ENCODE results near the gene SLC16A9.

Gene SLC16A9

DNA sequence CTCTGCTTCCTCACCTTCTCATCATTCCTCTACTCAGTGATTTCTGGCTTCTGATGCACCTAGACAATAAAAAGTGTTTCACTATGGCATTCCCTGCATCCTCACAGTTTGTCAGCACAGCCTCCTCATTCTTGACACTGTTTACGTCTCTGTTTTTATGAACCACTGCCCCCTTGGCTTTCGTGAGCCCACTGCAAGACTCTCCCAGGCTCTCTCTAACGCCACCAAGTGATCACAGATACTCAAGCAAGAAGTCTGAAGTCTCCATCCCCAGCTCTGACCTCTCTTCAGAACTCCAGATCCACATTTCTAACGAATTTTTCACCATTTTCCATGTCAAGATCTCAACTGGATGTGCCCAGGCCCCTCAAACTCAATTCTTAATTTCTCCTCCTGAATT lies 8.9 kb downstream of the SLC16A9 start:
- Histone ChIP-seq H3K4me1 (ENCODE audit: control insufficient read depth in 5 of 5, insufficient read depth in 5 of 5, low read length in 5 of 5) (no peaks in the 10 kb centered on the region), H3K36me3 (ENCODE audit: control insufficient read depth in 5 of 5, insufficient read depth in 5 of 5, low read length in 5 of 5) (no peaks in the 10 kb centered on the region), H3K27me3 (ENCODE audit: control insufficient read depth in 5 of 5, insufficient read depth in 4 of 5, low read length in 5 of 5) (no peaks in the 10 kb centered on the region), H3K9ac (ENCODE audit: low read length in 5 of 5) (no peak overlapping the region), H3K4me3 (ENCODE audit: low read depth in 1 of 5, low read length in 5 of 5) (no peak overlapping the region), H3K27ac (ENCODE audit: low read depth, low read length) (no peak overlapping the region), H3K9me3 (ENCODE audit: control insufficient read depth in 5 of 5, low read length in 5 of 5) (no peaks in the 10 kb centered on the region)

DNA sequence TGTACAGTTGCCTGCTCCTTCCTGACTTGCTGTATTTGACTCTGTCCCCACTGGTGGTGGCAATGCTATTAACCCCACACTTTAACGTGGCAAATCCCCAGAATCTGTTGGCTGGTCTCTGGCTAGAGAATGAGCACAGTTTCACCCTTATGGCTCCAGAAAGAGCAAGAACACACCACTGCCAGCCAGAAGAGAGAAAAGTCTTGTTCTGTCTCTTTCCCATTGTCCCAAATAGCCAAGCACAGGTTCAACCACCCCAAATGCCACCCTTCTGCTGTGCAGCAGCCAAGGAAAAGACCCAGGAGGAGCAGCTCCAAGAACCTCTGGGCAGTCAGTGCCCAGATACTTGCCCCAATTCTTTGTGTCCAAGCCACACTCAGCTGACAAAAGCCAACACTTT lies 11.3 kb downstream of the SLC16A9 start:
- no peaks in the 10 kb centered on the region for H3K4me1 ChIP-seq (ENCODE audit: control insufficient read depth in 5 of 5, insufficient read depth in 5 of 5, low read length in 5 of 5)
- H3K27me3 ChIP-seq (ENCODE audit: control insufficient read depth in 5 of 5, insufficient read depth in 4 of 5, low read length in 5 of 5): no peaks in the 10 kb centered on the region
- H3K9ac ChIP-seq (ENCODE audit: low read length in 5 of 5): no peak overlapping the region
- no peak overlapping the region for H3K27ac ChIP-seq (ENCODE audit: low read depth, low read length)
- H3K4me3 ChIP-seq (ENCODE audit: low read depth in 1 of 5, low read length in 5 of 5): no peak overlapping the region
- H3K36me3 ChIP-seq (ENCODE audit: control insufficient read depth in 5 of 5, insufficient read depth in 5 of 5, low read length in 5 of 5): no peaks in the 10 kb centered on the region
- no peaks in the 10 kb centered on the region for H3K9me3 ChIP-seq (ENCODE audit: control insufficient read depth in 5 of 5, low read length in 5 of 5)

DNA sequence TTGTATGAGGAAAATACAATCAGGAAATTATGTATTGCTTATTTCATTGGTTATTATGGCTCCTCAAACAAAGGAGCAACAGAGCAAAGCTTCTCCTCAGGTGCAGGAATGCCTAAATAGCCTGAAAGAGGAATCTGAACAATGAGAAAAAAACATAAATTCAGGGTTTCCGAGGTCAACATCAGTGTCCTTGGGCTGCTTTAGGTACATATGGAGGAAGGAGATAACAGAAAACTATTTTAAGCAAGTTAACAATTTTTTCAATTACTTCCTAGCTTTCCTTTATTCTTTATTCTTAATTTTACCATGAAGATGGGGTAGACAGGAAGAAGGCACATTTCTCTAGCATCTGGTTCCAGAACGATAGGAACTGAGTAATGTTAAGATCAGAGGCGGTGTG lies 14.0 kb downstream of the SLC16A9 start:
- Histone ChIP-seq H3K36me3 (ENCODE audit: control insufficient read depth in 5 of 5, insufficient read depth in 5 of 5, low read length in 5 of 5) (no peaks in the 10 kb centered on the region), H3K4me1 (ENCODE audit: control insufficient read depth in 5 of 5, insufficient read depth in 5 of 5, low read length in 5 of 5) (no peaks in the 10 kb centered on the region), H3K9ac (ENCODE audit: low read length in 5 of 5) (no peak overlapping the region), H3K4me3 (ENCODE audit: low read depth in 1 of 5, low read length in 5 of 5) (no peak overlapping the region), H3K27me3 (ENCODE audit: control insufficient read depth in 5 of 5, insufficient read depth in 4 of 5, low read length in 5 of 5) (no peaks in the 10 kb centered on the region), H3K27ac (ENCODE audit: low read depth, low read length) (no peak overlapping the region), H3K9me3 (ENCODE audit: control insufficient read depth in 5 of 5, low read length in 5 of 5) (no peaks in the 10 kb centered on the region)

DNA sequence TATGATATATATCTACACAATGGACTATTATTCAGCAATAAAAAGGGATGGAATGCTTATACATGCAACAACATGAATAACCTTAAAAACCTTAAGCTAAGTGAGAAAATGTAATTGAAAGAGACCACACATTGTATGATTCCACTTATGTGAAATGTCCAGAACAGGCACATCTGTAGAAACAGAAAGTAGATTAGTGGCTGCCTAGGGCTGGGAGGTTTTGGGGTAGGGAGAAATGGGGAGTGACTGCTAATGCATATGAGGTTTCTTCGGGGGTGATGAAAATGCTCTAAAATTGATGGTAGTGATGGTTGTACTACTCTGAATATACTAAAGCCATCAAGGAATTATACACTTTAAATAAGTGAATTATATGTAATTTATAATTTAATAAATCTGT lies 14.7 kb downstream of the SLC16A9 start:
- Histone ChIP-seq H3K4me1 (ENCODE audit: control insufficient read depth in 5 of 5, insufficient read depth in 5 of 5, low read length in 5 of 5) (no peaks in the 10 kb centered on the region), H3K36me3 (ENCODE audit: control insufficient read depth in 5 of 5, insufficient read depth in 5 of 5, low read length in 5 of 5) (no peaks in the 10 kb centered on the region), H3K27me3 (ENCODE audit: control insufficient read depth in 5 of 5, insufficient read depth in 4 of 5, low read length in 5 of 5) (no peaks in the 10 kb centered on the region), H3K4me3 (ENCODE audit: low read depth in 1 of 5, low read length in 5 of 5) (no peak overlapping the region), H3K9ac (ENCODE audit: low read length in 5 of 5) (no peak overlapping the region), H3K27ac (ENCODE audit: low read depth, low read length) (no peak overlapping the region), H3K9me3 (ENCODE audit: control insufficient read depth in 5 of 5, low read length in 5 of 5) (no peaks in the 10 kb centered on the region)

DNA sequence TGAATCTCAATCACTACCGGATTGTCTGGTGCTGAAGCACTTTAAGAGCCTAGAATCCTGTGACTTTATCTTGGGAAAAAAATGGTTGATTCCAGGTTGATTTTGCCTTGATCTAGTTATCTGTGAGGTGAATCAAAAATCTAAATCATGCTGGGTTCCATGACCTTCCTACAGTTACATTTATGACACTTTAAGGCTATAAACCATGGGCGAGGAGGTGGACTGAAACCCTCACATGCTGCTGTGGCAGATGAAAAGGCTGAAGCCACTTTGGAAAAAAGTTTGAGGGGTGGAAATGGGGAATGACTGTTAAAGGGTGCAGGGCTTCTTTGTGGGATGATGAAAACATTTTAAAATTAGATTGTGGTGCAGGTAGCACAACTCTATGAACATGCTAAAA lies 17.5 kb downstream of the SLC16A9 start:
- H3K9me3 ChIP-seq (ENCODE audit: control insufficient read depth in 5 of 5, low read length in 5 of 5): no peaks in the 10 kb centered on the region
- no peak overlapping the region for H3K9ac ChIP-seq (ENCODE audit: low read length in 5 of 5)
- no peaks in the 10 kb centered on the region for H3K4me1 ChIP-seq (ENCODE audit: control insufficient read depth in 5 of 5, insufficient read depth in 5 of 5, low read length in 5 of 5)
- no peak overlapping the region for H3K4me3 ChIP-seq (ENCODE audit: low read depth in 1 of 5, low read length in 5 of 5)
- no peak overlapping the region for H3K27ac ChIP-seq (ENCODE audit: low read depth, low read length)
- H3K36me3 ChIP-seq (ENCODE audit: control insufficient read depth in 5 of 5, insufficient read depth in 5 of 5, low read length in 5 of 5): no peaks in the 10 kb centered on the region
- H3K27me3 ChIP-seq (ENCODE audit: control insufficient read depth in 5 of 5, insufficient read depth in 4 of 5, low read length in 5 of 5): no peaks in the 10 kb centered on the region

DNA sequence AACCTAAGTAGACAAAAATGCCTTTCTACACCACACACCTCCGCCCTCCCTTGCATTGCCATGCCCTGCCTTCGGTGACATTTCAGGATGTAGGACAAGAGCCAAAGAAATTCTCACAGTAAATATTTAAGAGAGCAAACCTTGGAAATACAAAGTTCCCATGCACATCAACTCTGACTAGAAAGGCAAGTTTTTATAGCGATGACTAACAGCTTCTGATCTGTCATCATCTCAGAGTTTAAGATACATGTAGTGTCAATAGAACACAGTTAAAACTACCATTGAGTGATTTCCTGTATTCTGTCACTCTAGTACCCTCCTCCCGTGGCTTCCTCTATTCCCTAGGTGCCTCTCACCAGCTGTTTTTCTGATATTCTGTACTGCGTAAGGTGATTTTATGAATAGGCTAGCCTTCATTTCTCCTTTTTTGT lies 20.7 kb downstream of the SLC16A9 start:
- Histone ChIP-seq H3K4me1 (ENCODE audit: control insufficient read depth in 5 of 5, insufficient read depth in 5 of 5, low read length in 5 of 5) (no peaks in the 10 kb centered on the region), H3K27ac (ENCODE audit: low read depth, low read length) (no peak overlapping the region), H3K9me3 (ENCODE audit: control insufficient read depth in 5 of 5, low read length in 5 of 5) (no peaks in the 10 kb centered on the region), H3K9ac (ENCODE audit: low read length in 5 of 5) (no peak overlapping the region), H3K4me3 (ENCODE audit: low read depth in 1 of 5, low read length in 5 of 5) (no peak overlapping the region), H3K36me3 (ENCODE audit: control insufficient read depth in 5 of 5, insufficient read depth in 5 of 5, low read length in 5 of 5) (no peaks in the 10 kb centered on the region), H3K27me3 (ENCODE audit: control insufficient read depth in 5 of 5, insufficient read depth in 4 of 5, low read length in 5 of 5) (no peaks in the 10 kb centered on the region)

DNA sequence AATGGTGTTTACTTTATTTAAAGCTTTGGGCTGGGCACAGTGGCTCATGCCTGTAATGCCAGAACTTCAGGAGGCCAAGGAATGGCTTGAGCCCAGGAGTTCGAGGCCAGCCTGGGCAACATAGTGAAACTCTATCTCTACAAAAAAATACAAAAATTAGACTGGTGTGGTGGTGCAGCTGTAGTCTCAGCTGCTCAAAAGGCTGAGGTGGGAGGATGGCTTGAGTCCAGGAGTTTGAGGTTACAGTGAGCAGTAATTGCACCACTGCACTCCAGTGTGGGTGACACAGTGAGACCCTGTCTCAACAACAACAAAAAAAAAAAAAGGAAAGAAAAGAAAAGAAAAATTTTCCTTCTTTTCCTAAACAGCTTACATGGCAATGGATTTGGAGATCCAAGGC lies 22.0 kb downstream of the SLC16A9 start:
- H3K4me1 ChIP-seq (ENCODE audit: control insufficient read depth in 5 of 5, insufficient read depth in 5 of 5, low read length in 5 of 5): no peaks in the 10 kb centered on the region
- H3K4me3 ChIP-seq (ENCODE audit: low read depth in 1 of 5, low read length in 5 of 5): no peak overlapping the region
- H3K9ac ChIP-seq (ENCODE audit: low read length in 5 of 5): no peak overlapping the region
- no peak overlapping the region for H3K27ac ChIP-seq (ENCODE audit: low read depth, low read length)
- H3K9me3 ChIP-seq (ENCODE audit: control insufficient read depth in 5 of 5, low read length in 5 of 5): no peaks in the 10 kb centered on the region
- no peaks in the 10 kb centered on the region for H3K36me3 ChIP-seq (ENCODE audit: control insufficient read depth in 5 of 5, insufficient read depth in 5 of 5, low read length in 5 of 5)
- H3K27me3 ChIP-seq (ENCODE audit: control insufficient read depth in 5 of 5, insufficient read depth in 4 of 5, low read length in 5 of 5): no peaks in the 10 kb centered on the region

DNA sequence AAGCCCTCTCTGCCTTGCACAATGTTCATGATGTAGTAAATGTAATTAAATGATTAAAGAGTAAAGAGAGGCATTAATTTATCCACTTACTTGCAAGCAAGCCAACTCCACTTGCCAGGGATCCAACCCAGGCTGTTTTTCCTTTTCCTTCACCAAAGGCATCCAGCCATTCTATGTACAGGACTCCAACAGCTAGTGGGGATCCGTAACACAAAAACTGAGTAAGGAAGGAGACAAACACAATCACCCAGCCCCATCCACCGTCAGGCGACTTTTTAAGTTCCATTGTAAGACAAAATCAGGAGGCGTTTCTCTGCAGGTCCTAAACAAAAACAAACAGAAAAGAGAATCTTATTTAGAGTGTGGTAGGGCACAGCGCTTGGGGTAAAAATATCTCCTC lies 25.6 kb downstream of the SLC16A9 start:
- H3K36me3 ChIP-seq (ENCODE audit: control insufficient read depth in 5 of 5, insufficient read depth in 5 of 5, low read length in 5 of 5): no peaks in the 10 kb centered on the region
- H3K4me1 ChIP-seq (ENCODE audit: control insufficient read depth in 5 of 5, insufficient read depth in 5 of 5, low read length in 5 of 5): no peaks in the 10 kb centered on the region
- no peak overlapping the region for H3K4me3 ChIP-seq (ENCODE audit: low read depth in 1 of 5, low read length in 5 of 5)
- no peak overlapping the region for H3K9ac ChIP-seq (ENCODE audit: low read length in 5 of 5)
- H3K27me3 ChIP-seq (ENCODE audit: control insufficient read depth in 5 of 5, insufficient read depth in 4 of 5, low read length in 5 of 5): no peaks in the 10 kb centered on the region
- no peaks in the 10 kb centered on the region for H3K9me3 ChIP-seq (ENCODE audit: control insufficient read depth in 5 of 5, low read length in 5 of 5)
- no peak overlapping the region for H3K27ac ChIP-seq (ENCODE audit: low read depth, low read length)

DNA sequence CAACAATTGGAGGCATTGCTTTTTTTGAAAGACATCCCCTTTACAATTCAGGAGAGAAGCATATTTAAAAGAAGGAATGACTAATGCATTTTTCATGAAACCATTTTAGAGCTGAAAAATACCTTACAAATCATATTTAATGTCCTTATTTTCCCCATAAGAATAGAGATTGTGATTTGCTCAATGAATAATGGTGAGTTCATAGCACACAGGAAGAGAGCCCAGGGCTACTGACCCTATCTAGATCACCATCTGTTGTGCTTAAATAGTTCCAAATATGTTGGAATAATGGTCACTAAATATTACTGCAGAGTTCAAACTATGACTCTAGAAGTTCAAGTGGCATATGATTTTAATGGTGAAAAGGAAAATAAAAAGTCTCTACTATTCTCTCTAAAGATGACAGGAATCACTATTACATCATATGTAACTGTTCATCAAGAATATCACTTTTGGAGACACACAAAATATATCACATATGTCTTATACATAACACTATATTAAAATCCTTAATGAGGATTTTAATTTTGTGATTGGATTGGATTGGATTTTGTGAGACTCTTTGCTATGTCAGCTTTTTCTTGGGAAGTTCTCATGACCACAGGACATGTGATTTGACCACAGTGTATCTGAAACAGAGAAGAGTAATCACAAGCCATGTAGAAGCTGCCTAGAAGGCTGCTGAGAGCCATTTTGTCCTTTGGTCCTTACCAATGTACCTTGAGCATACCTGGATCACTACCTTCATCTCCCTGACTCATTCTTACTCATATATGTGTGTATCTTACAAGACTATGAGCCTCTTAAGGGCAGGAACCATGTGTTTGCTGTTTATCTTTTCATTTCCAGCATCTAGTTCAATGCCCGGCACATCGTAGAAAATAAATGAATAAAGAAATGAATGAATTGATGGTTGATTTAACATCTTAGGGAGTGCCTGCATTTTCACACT lies 26.4 kb downstream of the SLC16A9 start:
- H3K4me3 ChIP-seq (ENCODE audit: low read depth in 1 of 5, low read length in 5 of 5): no peak overlapping the region
- no peaks in the 10 kb centered on the region for H3K9me3 ChIP-seq (ENCODE audit: control insufficient read depth in 5 of 5, low read length in 5 of 5)
- H3K4me1 ChIP-seq (ENCODE audit: control insufficient read depth in 5 of 5, insufficient read depth in 5 of 5, low read length in 5 of 5): no peaks in the 10 kb centered on the region
- no peaks in the 10 kb centered on the region for H3K27me3 ChIP-seq (ENCODE audit: control insufficient read depth in 5 of 5, insufficient read depth in 4 of 5, low read length in 5 of 5)
- H3K36me3 ChIP-seq (ENCODE audit: control insufficient read depth in 5 of 5, insufficient read depth in 5 of 5, low read length in 5 of 5): no peaks in the 10 kb centered on the region
- H3K27ac ChIP-seq (ENCODE audit: low read depth, low read length): no peak overlapping the region
- no peak overlapping the region for H3K9ac ChIP-seq (ENCODE audit: low read length in 5 of 5)

DNA sequence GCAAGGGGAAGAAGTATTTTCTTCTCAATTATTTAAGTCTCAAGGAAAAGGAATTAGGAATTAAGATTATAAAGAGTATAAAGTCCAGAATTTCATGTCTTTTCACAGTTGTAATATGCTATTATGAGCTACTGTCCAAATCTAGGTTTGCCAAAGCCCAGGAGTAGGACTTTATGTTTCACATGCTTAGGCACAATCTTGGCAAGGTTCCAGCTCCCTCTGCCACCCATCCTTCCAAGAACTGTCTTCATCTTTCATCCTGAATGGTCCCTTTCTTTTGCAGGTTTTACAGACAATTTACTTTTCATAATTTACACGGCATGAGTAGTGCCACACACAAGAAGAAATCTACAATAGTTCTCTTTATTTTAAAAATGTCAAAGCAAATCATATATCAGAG lies 29.5 kb downstream of the SLC16A9 start:
- Histone ChIP-seq H3K4me1 (ENCODE audit: control insufficient read depth in 5 of 5, insufficient read depth in 5 of 5, low read length in 5 of 5) (no peaks in the 10 kb centered on the region), H3K9ac (ENCODE audit: low read length in 5 of 5) (no peak overlapping the region), H3K9me3 (ENCODE audit: control insufficient read depth in 5 of 5, low read length in 5 of 5) (no peaks in the 10 kb centered on the region), H3K4me3 (ENCODE audit: low read depth in 1 of 5, low read length in 5 of 5) (no peak overlapping the region), H3K27me3 (ENCODE audit: control insufficient read depth in 5 of 5, insufficient read depth in 4 of 5, low read length in 5 of 5) (no peaks in the 10 kb centered on the region), H3K27ac (ENCODE audit: low read depth, low read length) (no peak overlapping the region), H3K36me3 (ENCODE audit: control insufficient read depth in 5 of 5, insufficient read depth in 5 of 5, low read length in 5 of 5) (no peaks in the 10 kb centered on the region)

Measured in subcutaneous abdominal adipose tissue (tissue), 5 donors.